NT2/D1 (cell line): ENCODE measurements around the gene ADAMTS15.

Experiments
- DNase-seq: peaks from one replicate; pipeline ENCODE4 v3.0.0-alpha.2; 2011; ENCODE audit warnings: low read depth, low spot score
- H3K27me3 ChIP-seq: 2 replicates; pipeline ENCODE4 v1.6.0; 2011; ENCODE audit warnings: mild to moderate bottlenecking; ENCODE audit not compliant: insufficient read length, insufficient read depth
- H3K36me3 ChIP-seq: 2 replicates; pipeline ENCODE4 v1.6.1; 2011; ENCODE audit warnings: mild to moderate bottlenecking, low read length, mixed read lengths; ENCODE audit not compliant: insufficient read depth, insufficient read length
- H3K4me1 ChIP-seq: 2 replicates; pipeline ENCODE4 v1.5.1; 2011; ENCODE audit not compliant: insufficient read depth, insufficient read length
- H3K4me3 ChIP-seq: 2 replicates; pipeline ENCODE4 v1.5.1; 2011; ENCODE audit warnings: low read depth; ENCODE audit not compliant: insufficient read length
- H3K9ac ChIP-seq: 2 replicates; pipeline ENCODE4 v1.6.0; 2011; ENCODE audit warnings: low read depth; ENCODE audit not compliant: insufficient read length
- H3K9me3 ChIP-seq: 2 replicates; pipeline ENCODE4 v1.5.1; 2011; ENCODE audit warnings: mild to moderate bottlenecking, low read length; ENCODE audit not compliant: insufficient read depth
- SUZ12 ChIP-seq: IDR thresholded peaks from 2 replicates; pipeline ENCODE4 v1.6.1; 2011; ENCODE audit not compliant: insufficient read length, insufficient read depth; ENCODE audit errors: extremely low read depth
- YY1 ChIP-seq: IDR thresholded peaks from 2 replicates; pipeline ENCODE4 v1.6.1; 2011; ENCODE audit not compliant: insufficient read length, insufficient read depth
- ZNF274 ChIP-seq: IDR thresholded peaks from 2 replicates; pipeline ENCODE4 v1.6.1; 2011; ENCODE audit warnings: mild to moderate bottlenecking, low read depth, low read length

The ADAMTS15 gene

GRCh38 chr11:130456286-130456685, 7.8 kb downstream of the ADAMTS15 start:
- no peaks in the 10 kb centered on the region for H3K4me1 ChIP-seq
- H3K36me3 ChIP-seq, result no peaks in the 10 kb centered on the region
- TF ChIP-seq YY1, result no peak
- TF ChIP-seq SUZ12, result no peak
- no peak for TF ChIP-seq ZNF274
- no peak overlapping the region for H3K4me3 ChIP-seq
- H3K9ac ChIP-seq, result no peak overlapping the region
- H3K27me3 ChIP-seq, result peaks cover 38% of the 10 kb centered on the region
- no peak for DNase-seq
- no peaks in the 10 kb centered on the region for H3K9me3 ChIP-seq

DNA sequence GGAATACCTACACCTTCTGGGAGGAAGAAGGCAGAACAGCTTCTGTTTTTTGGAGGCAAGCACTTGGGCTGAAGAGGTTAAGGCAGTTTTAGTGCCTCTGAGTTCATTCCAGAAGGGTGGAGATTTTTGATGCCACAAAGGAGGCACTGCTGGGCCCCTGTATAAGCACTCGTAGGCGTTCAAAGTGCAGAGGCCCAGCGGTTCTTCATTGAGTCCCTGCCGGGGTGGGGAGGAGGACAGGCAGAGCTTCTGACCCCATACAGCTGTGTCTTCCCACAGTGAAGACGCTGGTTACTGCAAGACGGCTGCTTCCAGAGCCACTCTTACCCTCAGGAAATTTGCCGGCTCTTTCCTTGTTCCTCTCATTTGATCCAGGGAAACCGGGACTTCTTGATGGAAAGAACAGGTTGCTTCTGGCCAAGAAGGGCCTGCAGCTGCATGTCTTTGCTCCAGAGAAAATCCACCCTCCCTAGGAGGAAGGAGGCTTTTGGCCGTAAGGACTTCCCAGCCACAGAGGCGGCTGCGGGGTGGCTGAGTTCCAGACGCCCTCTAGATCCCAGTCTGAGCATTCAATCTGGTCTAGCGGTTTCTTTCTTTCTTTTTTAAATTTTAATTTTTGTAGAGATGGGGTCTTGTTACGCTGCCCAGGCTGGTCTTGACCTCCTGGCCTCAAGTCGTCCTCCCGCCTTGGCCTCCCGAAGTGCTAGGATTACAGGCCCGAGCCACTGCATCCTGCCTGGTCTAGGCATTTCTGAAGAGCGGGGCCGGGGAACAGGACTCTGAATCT, 9.4 kb downstream of the ADAMTS15 start:
- H3K9me3 ChIP-seq, result no peaks in the 10 kb centered on the region
- H3K36me3 ChIP-seq, result peaks cover 7% of the 10 kb centered on the region
- DNase-seq, result no peak
- H3K27me3 ChIP-seq, result peaks cover 30% of the 10 kb centered on the region
- H3K4me1 ChIP-seq, result no peaks in the 10 kb centered on the region
- TF ChIP-seq ZNF274 (no peak), SUZ12 (no peak), YY1 (no peak)
- H3K4me3 ChIP-seq, result no peak overlapping the region
- no peak overlapping the region for H3K9ac ChIP-seq

GRCh38 chr11:130458410-130458729, 9.9 kb downstream of the ADAMTS15 start:
- H3K36me3 ChIP-seq, result peaks cover 7% of the 10 kb centered on the region

GRCh38 chr11:130459521-130459920, 11.1 kb downstream of the ADAMTS15 start:
- no peaks in the 10 kb centered on the region for H3K4me1 ChIP-seq
- H3K9ac ChIP-seq, result no peak overlapping the region
- TF ChIP-seq YY1, result no peak
- TF ChIP-seq ZNF274, result no peak
- no peak for TF ChIP-seq SUZ12
- peaks cover 12% of the 10 kb centered on the region for H3K36me3 ChIP-seq
- no peaks in the 10 kb centered on the region for H3K9me3 ChIP-seq
- no peak for DNase-seq
- no peak overlapping the region for H3K4me3 ChIP-seq
- H3K27me3 ChIP-seq, result peaks cover 15% of the 10 kb centered on the region

More at GRCh38 chr11:130458410-130458729, 9.9 kb downstream of the ADAMTS15 start:
- Histone ChIP-seq H3K4me1 (no peaks in the 10 kb centered on the region), H3K9me3 (no peaks in the 10 kb centered on the region), H3K9ac (no peak overlapping the region), H3K4me3 (no peak overlapping the region), H3K27me3 (peaks cover 26% of the 10 kb centered on the region)
- TF ChIP-seq SUZ12 (no peak), YY1 (no peak), ZNF274 (no peak)
- DNase-seq, result no peak

DNA sequence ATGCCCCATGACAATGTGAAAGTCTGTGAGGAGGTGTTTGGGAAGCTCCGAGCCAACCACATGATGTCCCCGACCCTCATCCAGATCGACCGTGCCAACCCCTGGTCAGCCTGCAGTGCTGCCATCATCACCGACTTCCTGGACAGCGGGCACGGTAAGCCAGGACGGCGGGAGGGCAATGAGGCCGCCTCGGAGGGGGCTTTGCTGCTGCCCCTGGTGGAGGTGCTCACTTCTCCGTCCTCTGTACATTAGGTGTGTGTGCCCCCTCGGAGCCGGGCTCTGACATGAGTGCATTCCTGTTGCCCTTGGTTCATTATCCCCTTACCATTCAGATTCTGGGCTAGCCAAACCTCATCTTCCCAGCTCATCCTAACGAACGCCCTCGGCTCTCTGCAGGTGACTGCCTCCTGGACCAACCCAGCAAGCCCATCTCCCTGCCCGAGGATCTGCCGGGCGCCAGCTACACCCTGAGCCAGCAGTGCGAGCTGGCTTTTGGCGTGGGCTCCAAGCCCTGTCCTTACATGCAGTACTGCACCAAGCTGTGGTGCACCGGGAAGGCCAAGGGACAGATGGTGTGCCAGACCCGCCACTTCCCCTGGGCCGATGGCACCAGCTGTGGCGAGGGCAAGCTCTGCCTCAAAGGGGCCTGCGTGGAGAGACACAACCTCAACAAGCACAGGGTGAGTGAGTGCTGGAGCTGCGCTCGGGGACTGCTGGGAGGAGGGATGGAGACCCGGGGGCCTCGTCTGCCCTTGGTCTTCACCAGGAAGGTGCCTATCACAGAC, 13.8 kb downstream of the ADAMTS15 start:
- Histone ChIP-seq H3K27me3 (no peaks in the 10 kb centered on the region), H3K9ac (no peak overlapping the region), H3K4me1 (no peaks in the 10 kb centered on the region), H3K4me3 (no peak overlapping the region), H3K36me3 (peaks cover 17% of the 10 kb centered on the region), H3K9me3 (no peaks in the 10 kb centered on the region)
- TF ChIP-seq SUZ12 (no peak), YY1 (no peak), ZNF274 (no peak)
- no peak for DNase-seq

DNA sequence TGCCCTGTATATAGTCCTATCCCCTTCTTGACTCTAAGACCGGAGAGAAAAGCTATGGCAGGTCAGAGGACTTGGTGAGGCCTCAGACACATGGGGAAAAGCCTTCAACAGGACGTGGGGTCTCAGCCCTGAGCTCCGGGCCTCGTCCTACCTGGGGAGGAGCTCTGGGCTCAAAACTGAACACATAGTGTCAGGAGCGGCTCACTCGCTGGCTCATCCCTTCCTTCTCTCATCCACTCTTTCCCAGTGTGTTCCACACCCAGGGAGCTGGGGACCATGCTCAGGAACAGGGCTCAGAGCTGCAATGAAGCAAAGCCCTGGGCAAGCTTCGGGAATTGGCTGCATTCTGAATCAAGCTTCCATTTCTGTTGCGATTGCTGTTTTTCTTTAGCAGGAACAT, 14.5 kb downstream of the ADAMTS15 start:
- H3K4me1 ChIP-seq, result no peaks in the 10 kb centered on the region
- TF ChIP-seq SUZ12 (no peak), ZNF274 (no peak), YY1 (no peak)
- peaks cover 17% of the 10 kb centered on the region for H3K36me3 ChIP-seq
- no peak overlapping the region for H3K9ac ChIP-seq
- H3K4me3 ChIP-seq, result no peak overlapping the region
- H3K27me3 ChIP-seq, result no peaks in the 10 kb centered on the region
- no peaks in the 10 kb centered on the region for H3K9me3 ChIP-seq
- DNase-seq, result no peak

GRCh38 chr11:130464291-130464812, 15.9 kb downstream of the ADAMTS15 start:
- Histone ChIP-seq H3K9ac (no peak overlapping the region), H3K36me3 (peaks cover 17% of the 10 kb centered on the region), H3K4me3 (no peak overlapping the region), H3K4me1 (no peaks in the 10 kb centered on the region), H3K27me3 (no peaks in the 10 kb centered on the region), H3K9me3 (no peaks in the 10 kb centered on the region)
- no peak for DNase-seq
- no peak for TF ChIP-seq SUZ12
- no peak for TF ChIP-seq ZNF274
- TF ChIP-seq YY1, result no peak
